Gastrocnemius medialis (tissue), 4 donors: ENCODE results near the gene PDZD4. TPM values are rescaled to one million over a fixed set of nuclear protein-coding genes. Genes with fewer than 3 reads are reported as not detected.

ENCODE experiments used
- ATAC-seq, 2 donors: fragments of 150-250 bp; one replicate each; pipeline ENCODE4 v1.9.1; 2016
- DNase-seq, 2 donors: peaks; one replicate each; pipeline ENCODE4 v3.0.0-alpha.2; 2019
- H3K27ac ChIP-seq, 4 donors: fragments of 200-600 bp; sonication (generic); 1 replicate in 1 of 4; 2 replicates in 3 of 4; pipeline ENCODE4 v1.5.1; 2016 to 2018; ENCODE audit warnings: mild to moderate bottlenecking in 2 of 4, moderate library complexity in 1 of 4
- H3K27me3 ChIP-seq, 3 donors: fragments of 200-600 bp; sonication (generic) in 2 of 3; 1 replicate in 1 of 3; 2 replicates in 2 of 3; pipeline versions ENCODE4 v1.5.1 to v1.6.0; 2016 to 2019; ENCODE audit warnings: mild to moderate bottlenecking in 1 of 3, moderate library complexity in 1 of 3
- H3K36me3 ChIP-seq, 2 donors: fragments of 200-600 bp; sonication (generic) in 1 of 2; one replicate each; pipeline ENCODE4 v1.5.1; 2017 to 2018
- H3K4me1 ChIP-seq, 2 donors: fragments of 200-600 bp; sonication (generic) in 1 of 2; one replicate each; pipeline ENCODE4 v1.5.1; 2016 to 2017; ENCODE audit warnings: mild to moderate bottlenecking in 2 of 2
- H3K4me3 ChIP-seq, 4 donors: fragments of 200-600 bp; sonication (generic) in 3 of 4; 1 replicate in 1 of 4; 2 replicates in 3 of 4; pipeline ENCODE4 v1.5.1; 2016 to 2019; ENCODE audit warnings: mild to moderate bottlenecking in 2 of 4
- H3K9me3 ChIP-seq, 3 donors: fragments of 200-600 bp; sonication (generic) in 2 of 3; 1 replicate in 1 of 3; 2 replicates in 2 of 3; pipeline ENCODE4 v1.5.1; 2016 to 2019
- CTCF ChIP-seq, 5 experiments: fragments of 450-650 bp in 3 of 5; fragments of 200-600 bp in 2 of 5; sonication (generic) in 2 of 5; IDR thresholded peaks in 4 of 5; conservative IDR thresholded peaks in 1 of 5; 1 replicate in 4 of 5; 2 replicates in 1 of 5; pipeline ENCODE4 v1.5.1; 2016 to 2019; ENCODE audit warnings: antibody characterized with exemption in 5 of 5, mild to moderate bottlenecking in 3 of 5, moderate library complexity in 3 of 5
- POLR2A ChIP-seq, 2 donors: fragments of 450-650 bp; IDR thresholded peaks; one replicate each; pipeline ENCODE4 v1.6.1; 2017; ENCODE audit warnings: antibody characterized with exemption in 2 of 2, mild to moderate bottlenecking in 2 of 2, moderate library complexity in 2 of 2
- in situ Hi-C, 4 donors: fragments of 200-750 bp; cut with MboI; loops; one replicate each; pipeline versions ENCODE4 v1.15.0 to v1.8.0; 2017; ENCODE audit warnings: low sequenced_read_pairs in 4 of 4
- intact Hi-C: fragments of 100-400 bp; cut with DNase I; formaldehyde crosslinking; loops from one replicate; pipeline ENCODE4 v1.15.1; 2023; ENCODE audit warnings: low total_unique reads
- total RNA-seq, 4 donors: library from RNA; depleted of rRNA; stranded (reverse); fragments of >200 nt; gene quantifications; one replicate each; pipeline versions ENCODE4 v1.1.0 to v1.2.3, GENCODE V29; 2016

Gene PDZD4
- total RNA-seq, 4 donors from 2014 or later, result 0.59 to 2.2 (median 1.4) TPM

- in situ Hi-C loops (no loop called here), intact Hi-C loops (no loop called here)
- H3K27me3 ChIP-seq, result peaks cover 0 to 51% (median 16%) of the 10 kb centered on the region in 3 donors
- no peaks in the 10 kb centered on the region for H3K36me3 ChIP-seq
- no peak overlapping the region for H3K4me3 ChIP-seq
- no peaks in the 10 kb centered on the region for H3K9me3 ChIP-seq
- H3K4me1 ChIP-seq, result no peaks in the 10 kb centered on the region
- ATAC-seq (no peak), DNase-seq (no peak)
- H3K27ac ChIP-seq, result no peak overlapping the region
- TF ChIP-seq POLR2A (IDR thresholded peaks at IDR 0.05) (no peak), CTCF (IDR thresholded peaks at IDR 0.05 in 4 of 5, conservative IDR thresholded peaks at IDR 0.05 in 1 of 5) (no peak)
Measured at GRCh38 chrX:153877571-153878261, 47.4 kb upstream of the PDZD4 start.

GRCh38 chrX:153876112-153876491 is 45.8 kb upstream of the PDZD4 start:
- intact Hi-C loops, result no loop called here

GRCh38 chrX:153875391-153876111 is 45.2 kb upstream of the PDZD4 start:
- Histone ChIP-seq H3K27me3 (peaks cover 0 to 34% (median 13%) of the 10 kb centered on the region in 3 donors), H3K27ac (no peak overlapping the region), H3K4me1 (no peaks in the 10 kb centered on the region), H3K4me3 (no peak overlapping the region), H3K9me3 (no peaks in the 10 kb centered on the region), H3K36me3 (no peaks in the 10 kb centered on the region)
- intact Hi-C loops, result no loop called here
- in situ Hi-C loops, result no loop called here
- TF ChIP-seq CTCF (IDR thresholded peaks at IDR 0.05 in 4 of 5, conservative IDR thresholded peaks at IDR 0.05 in 1 of 5), result no peak
- no peak for TF ChIP-seq POLR2A (IDR thresholded peaks at IDR 0.05)
- no peak for ATAC-seq
- DNase-seq, result no peak

More at GRCh38 chrX:153876112-153876491, 45.8 kb upstream of the PDZD4 start:
- Histone ChIP-seq H3K4me1 (no peaks in the 10 kb centered on the region), H3K4me3 (no peak overlapping the region), H3K27ac (no peak overlapping the region), H3K36me3 (no peaks in the 10 kb centered on the region), H3K9me3 (no peaks in the 10 kb centered on the region), H3K27me3 (peaks cover 0 to 37% (median 13%) of the 10 kb centered on the region in 3 donors)
- TF ChIP-seq POLR2A (IDR thresholded peaks at IDR 0.05), result no peak
- no peak for DNase-seq
- in situ Hi-C loops, result no loop called here
- ATAC-seq, result no peak

- no peak for ATAC-seq
- intact Hi-C loops, result no loop called here
- in situ Hi-C loops, result no loop called here
Measured at GRCh38 chrX:153874366-153875125, 44.2 kb upstream of the PDZD4 start.

More at GRCh38 chrX:153874366-153875125, 44.2 kb upstream of the PDZD4 start:
- Histone ChIP-seq H3K9me3 (no peaks in the 10 kb centered on the region), H3K36me3 (no peaks in the 10 kb centered on the region), H3K4me3 (no peak overlapping the region), H3K27ac (no peak overlapping the region), H3K27me3 (peaks cover 0 to 25% (median 12%) of the 10 kb centered on the region in 3 donors), H3K4me1 (no peaks in the 10 kb centered on the region)
- TF ChIP-seq POLR2A (IDR thresholded peaks at IDR 0.05) (no peak), CTCF (IDR thresholded peaks at IDR 0.05 in 4 of 5, conservative IDR thresholded peaks at IDR 0.05 in 1 of 5) (no peak)
- DNase-seq, result no peak
